HEK293 (cell line): ENCODE data around the gene RAB9B.

Experiments
- AEBP2 ChIP-seq: fragments of 450-650 bp; formaldehyde crosslinking; IDR thresholded peaks from 2 replicates; pipeline ENCODE4 v1.5.1; 2016; ENCODE audit warnings: missing biosample characterization, missing genetic modification characterization, borderline replicate concordance
- CTCF ChIP-seq: fragments of 450-650 bp; formaldehyde crosslinking; IDR thresholded peaks from 2 replicates; pipeline ENCODE4 v1.5.1; 2016; ENCODE audit warnings: missing biosample characterization, missing genetic modification characterization
- EGR2 ChIP-seq: fragments of 450-650 bp; formaldehyde crosslinking; IDR thresholded peaks from 2 replicates; pipeline ENCODE4 v1.5.1; 2016; ENCODE audit warnings: low read depth, missing biosample characterization, missing genetic modification characterization
- KLF10 ChIP-seq: fragments of 450-650 bp; IDR thresholded peaks from 2 replicates; pipeline ENCODE4 v1.5.1; 2018; ENCODE audit warnings: missing biosample characterization, mild to moderate bottlenecking, missing genetic modification characterization
- KLF9 ChIP-seq: fragments of 450-650 bp; formaldehyde crosslinking; IDR thresholded peaks from 2 replicates; pipeline ENCODE4 v1.5.1; 2016; ENCODE audit warnings: missing biosample characterization, missing genetic modification characterization, low read depth
- PRDM10 ChIP-seq: fragments of 450-650 bp; formaldehyde crosslinking; IDR thresholded peaks from 2 replicates; pipeline ENCODE4 v1.5.1; 2016; ENCODE audit warnings: missing biosample characterization, missing genetic modification characterization
- ZFP37 ChIP-seq: fragments of 450-650 bp; formaldehyde crosslinking; IDR thresholded peaks from 2 replicates; pipeline ENCODE4 v1.5.1; 2016; ENCODE audit warnings: missing biosample characterization, missing genetic modification characterization
- ZNF121 ChIP-seq: fragments of 450-650 bp; formaldehyde crosslinking; IDR thresholded peaks from 2 replicates; pipeline ENCODE4 v1.5.1; 2016; ENCODE audit warnings: missing biosample characterization, missing genetic modification characterization
- ZNF148 ChIP-seq: fragments of 450-650 bp; formaldehyde crosslinking; IDR thresholded peaks from 2 replicates; pipeline ENCODE4 v1.5.0; 2017; ENCODE audit warnings: missing biosample characterization, missing genetic modification characterization, borderline replicate concordance
- ZNF677 ChIP-seq: fragments of 450-650 bp; IDR thresholded peaks from 2 replicates; pipeline ENCODE4 v1.5.0; 2018; ENCODE audit warnings: missing biosample characterization, mild to moderate bottlenecking, missing genetic modification characterization, moderate library complexity

GRCh38 chrX:103831342-103831802 is 685 bp downstream of the RAB9B start:
- TF ChIP-seq CTCF (tag by site-specific recombination): no peak
- no peak for TF ChIP-seq ZFP37 (tag by site-specific recombination)
- no peak for TF ChIP-seq KLF10 (tag by site-specific recombination)
- no peak for TF ChIP-seq ZNF677 (tag by site-specific recombination)
- TF ChIP-seq KLF9 (tag by site-specific recombination): no peak
- no peak for TF ChIP-seq EGR2 (tag by site-specific recombination)
- TF ChIP-seq PRDM10 (tag by site-specific recombination): no peak
- no peak for TF ChIP-seq AEBP2 (tag by site-specific recombination)
- TF ChIP-seq ZNF148 (tag by site-specific recombination): no peak
- TF ChIP-seq ZNF121 (tag by site-specific recombination): no peak
